Measurements from ENCODE around the gene ACSL1. TPM values are rescaled to one million over a fixed set of nuclear protein-coding genes. Genes with fewer than 3 reads are reported as not detected.
A peak's percentile ranks its signal among the peaks of the same experiment; 100 is the strongest.

Gene ACSL1
- total RNA-seq (2014; rRNA removed; shearing (Covaris generic)), result 3.8 and 5.3 TPM in 2 replicates

GRCh38 chr4:184825896-184826690, at the start of gene ACSL1:
Gene ACSL1, minus strand, starts transcription at chr4:184825968. Its CDS starts 22,454 bp downstream, at chr4:184803514.
- in situ Hi-C loops (cut with HindIII; ENCODE audit: low sequenced_read_pairs), result no loop called here
- DNase-seq (ENCODE audit: low spot score), result peak; percentile 73

GRCh38 chr4:184873054-184873453, 47.3 kb upstream of the ACSL1 start:
- no peak for DNase-seq (ENCODE audit: low spot score)
- in situ Hi-C loops (cut with HindIII; ENCODE audit: low sequenced_read_pairs), result no loop called here

GRCh38 chr4:184870718-184871117, 45.0 kb upstream of the ACSL1 start:
- in situ Hi-C loops (cut with HindIII; ENCODE audit: low sequenced_read_pairs), result no loop called here
- DNase-seq (ENCODE audit: low spot score), result no peak

GRCh38 chr4:184868623-184869022, 42.9 kb upstream of the ACSL1 start:
- in situ Hi-C loops (cut with HindIII; ENCODE audit: low sequenced_read_pairs), result no loop called here
- no peak for DNase-seq (ENCODE audit: low spot score)

- in situ Hi-C loops (cut with HindIII; ENCODE audit: low sequenced_read_pairs), result no loop called here
- no peak for DNase-seq (ENCODE audit: low spot score)
Observed at GRCh38 chr4:184863916-184864315, 38.1 kb upstream of the ACSL1 start.

GRCh38 chr4:184861047-184861446, 35.3 kb upstream of the ACSL1 start:
- no peak for DNase-seq (ENCODE audit: low spot score)
- in situ Hi-C loops (cut with HindIII; ENCODE audit: low sequenced_read_pairs), result no loop called here

- in situ Hi-C loops (cut with HindIII; ENCODE audit: low sequenced_read_pairs), result no loop called here
- DNase-seq (ENCODE audit: low spot score), result no peak
Observed at GRCh38 chr4:184860018-184860779, 34.4 kb upstream of the ACSL1 start.

GRCh38 chr4:184857441-184858121, 31.8 kb upstream of the ACSL1 start:
- DNase-seq (ENCODE audit: low spot score), result no peak
- in situ Hi-C loops (cut with HindIII; ENCODE audit: low sequenced_read_pairs), result no loop called here

- no peak for DNase-seq (ENCODE audit: low spot score)
- in situ Hi-C loops (cut with HindIII; ENCODE audit: low sequenced_read_pairs), result no loop called here
Observed at GRCh38 chr4:184856277-184856609, 30.5 kb upstream of the ACSL1 start.

GRCh38 chr4:184854673-184855072, 28.9 kb upstream of the ACSL1 start:
- no peak for DNase-seq (ENCODE audit: low spot score)

GRCh38 chr4:184853436-184853835, 27.7 kb upstream of the ACSL1 start:
- DNase-seq (ENCODE audit: low spot score), result no peak
- in situ Hi-C loops (cut with HindIII; ENCODE audit: low sequenced_read_pairs), result no loop called here

More at GRCh38 chr4:184854673-184855072, 28.9 kb upstream of the ACSL1 start:
- in situ Hi-C loops (cut with HindIII; ENCODE audit: low sequenced_read_pairs), result no loop called here

- in situ Hi-C loops (cut with HindIII; ENCODE audit: low sequenced_read_pairs), result no loop called here
- DNase-seq (ENCODE audit: low spot score), result no peak
Observed at GRCh38 chr4:184851886-184852285, 26.1 kb upstream of the ACSL1 start.

- DNase-seq (ENCODE audit: low spot score), result no peak
- in situ Hi-C loops (cut with HindIII; ENCODE audit: low sequenced_read_pairs), result no loop called here
Observed at GRCh38 chr4:184851200-184851541, 25.4 kb upstream of the ACSL1 start.

- in situ Hi-C loops (cut with HindIII; ENCODE audit: low sequenced_read_pairs), result no loop called here
- DNase-seq (ENCODE audit: low spot score), result no peak
Observed at GRCh38 chr4:184850431-184851199, 24.8 kb upstream of the ACSL1 start.

GRCh38 chr4:184850018-184850417, 24.2 kb upstream of the ACSL1 start:
- no peak for DNase-seq (ENCODE audit: low spot score)
- in situ Hi-C loops (cut with HindIII; ENCODE audit: low sequenced_read_pairs), result no loop called here

GRCh38 chr4:184849185-184849584, 23.4 kb upstream of the ACSL1 start:
- in situ Hi-C loops (cut with HindIII; ENCODE audit: low sequenced_read_pairs), result no loop called here
- no peak for DNase-seq (ENCODE audit: low spot score)

GRCh38 chr4:184848510-184848909, 22.7 kb upstream of the ACSL1 start:
- no peak for DNase-seq (ENCODE audit: low spot score)

GRCh38 chr4:184846531-184846930, 20.8 kb upstream of the ACSL1 start:
- in situ Hi-C loops (cut with HindIII; ENCODE audit: low sequenced_read_pairs), result no loop called here

More at GRCh38 chr4:184848510-184848909, 22.7 kb upstream of the ACSL1 start:
- in situ Hi-C loops (cut with HindIII; ENCODE audit: low sequenced_read_pairs), result no loop called here

GRCh38 chr4:184845367-184846021, 19.7 kb upstream of the ACSL1 start:
- no peak for DNase-seq (ENCODE audit: low spot score)
- in situ Hi-C loops (cut with HindIII; ENCODE audit: low sequenced_read_pairs), result no loop called here

More at GRCh38 chr4:184846531-184846930, 20.8 kb upstream of the ACSL1 start:
- DNase-seq (ENCODE audit: low spot score), result no peak
